SJCRH30 (cell line): ENCODE measurements around the gene MBP. TPM values are rescaled to one million over a fixed set of nuclear protein-coding genes. Genes with fewer than 3 reads are reported as not detected.

Source experiments
- DNase-seq, 2 experiments: peaks; one replicate each; pipeline ENCODE4 v3.0.0-alpha.2; 2015 to 2020
- H3K27ac ChIP-seq: fragments of 250-450 bp; sonication (Bioruptor Pico); 2 replicates; pipeline ENCODE4 v1.5.1; 2020; ENCODE audit warnings: mild to moderate bottlenecking, moderate library complexity
- H3K27me3 ChIP-seq: fragments of 250-450 bp; sonication (Bioruptor Pico); 2 replicates; pipeline ENCODE4 v1.5.1; 2020; ENCODE audit warnings: mild to moderate bottlenecking, moderate library complexity
- H3K36me3 ChIP-seq: fragments of 250-450 bp; sonication (Bioruptor Pico); 2 replicates; pipeline ENCODE4 v1.5.1; 2020; ENCODE audit warnings: mild to moderate bottlenecking, moderate library complexity
- H3K4me1 ChIP-seq: fragments of 250-450 bp; sonication (Bioruptor Pico); 2 replicates; pipeline ENCODE4 v1.5.1; 2020; ENCODE audit warnings: mild to moderate bottlenecking, moderate library complexity
- H3K4me3 ChIP-seq: fragments of 250-450 bp; sonication (Bioruptor Pico); 2 replicates; pipeline ENCODE4 v1.5.1; 2020; ENCODE audit warnings: mild to moderate bottlenecking, moderate library complexity
- H3K9me3 ChIP-seq: fragments of 250-450 bp; sonication (Bioruptor Pico); replicated peaks from 2 replicates; pipeline ENCODE4 v1.5.1; 2020; ENCODE audit warnings: mild to moderate bottlenecking, moderate library complexity
- total RNA-seq: library from RNA; depleted of rRNA; stranded (reverse); fragments of >200 nt; shearing (Covaris generic); gene quantifications from 2 replicates; pipeline ENCODE4 v1.2.3, GENCODE V29; 2014

MBP gene
- total RNA-seq, 1 experiment from 2014 or later: 0.20 TPM

DNA sequence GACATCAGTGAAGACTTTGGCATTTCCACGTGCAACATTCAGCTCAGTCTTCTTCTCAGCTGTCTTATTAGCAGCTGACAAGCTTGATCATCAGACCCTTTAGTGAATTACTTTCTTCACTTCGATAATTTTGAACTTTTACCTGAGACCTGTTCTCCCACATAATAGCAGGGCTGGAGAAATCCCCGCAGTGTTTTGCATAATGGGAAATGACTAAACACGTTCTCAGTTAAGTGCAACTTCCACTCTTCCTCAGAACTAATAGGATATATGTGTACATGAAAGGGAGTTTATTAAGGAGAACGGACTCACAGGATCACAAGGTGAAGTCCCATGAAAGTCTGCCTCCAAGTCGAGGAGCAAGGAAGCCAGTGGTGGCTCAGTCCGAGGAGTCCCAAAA is 28.8 kb upstream of the MBP start:
- Histone ChIP-seq H3K27me3 (no peaks in the 10 kb centered on the region), H3K4me3 (no peak overlapping the region), H3K36me3 (no peaks in the 10 kb centered on the region), H3K27ac (no peak overlapping the region), H3K9me3 (no peaks in the 10 kb centered on the region), H3K4me1 (no peaks in the 10 kb centered on the region)
- no peak for DNase-seq

DNA sequence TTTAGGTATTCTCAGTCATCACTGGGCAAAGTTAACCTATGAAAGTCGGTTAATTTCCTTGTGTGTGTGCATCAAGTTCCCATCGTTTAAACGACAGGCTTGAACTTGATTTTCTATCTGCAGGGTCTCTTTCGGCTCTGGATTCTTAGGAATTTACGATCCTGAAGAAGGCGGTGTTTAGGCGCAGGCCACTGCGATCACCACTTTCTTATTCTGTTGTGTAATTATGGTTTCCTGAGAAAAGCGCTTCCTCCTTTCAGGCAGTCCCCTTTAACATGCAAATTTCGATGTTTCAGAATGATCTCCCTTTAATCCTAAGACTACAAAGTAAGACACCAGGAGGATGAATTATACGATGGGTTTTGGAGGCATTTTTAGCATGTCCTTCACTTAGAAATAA is 27.9 kb upstream of the MBP start:
- Histone ChIP-seq H3K9me3 (no peaks in the 10 kb centered on the region), H3K4me1 (no peaks in the 10 kb centered on the region), H3K27me3 (no peaks in the 10 kb centered on the region), H3K4me3 (no peak overlapping the region), H3K27ac (no peak overlapping the region), H3K36me3 (no peaks in the 10 kb centered on the region)
- no peak for DNase-seq

DNA sequence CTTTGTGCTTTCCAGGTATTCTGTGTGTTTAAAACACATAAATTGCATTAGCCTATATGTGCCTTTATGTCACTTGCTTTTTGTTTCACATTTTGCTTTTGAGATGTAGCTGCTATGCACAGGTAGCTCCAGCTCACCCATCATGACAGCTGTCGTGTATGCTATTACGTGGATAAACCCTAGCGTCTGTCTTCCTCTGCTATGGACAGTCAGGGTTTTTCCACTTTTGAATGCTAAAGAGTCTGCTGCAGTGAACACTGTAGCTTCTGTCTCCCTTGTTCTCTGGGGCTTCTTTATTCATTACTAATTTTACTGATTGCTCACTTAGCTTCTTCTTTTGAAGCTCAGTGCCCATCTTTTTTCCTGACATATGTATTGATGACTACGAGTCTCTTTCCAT is 24.7 kb upstream of the MBP start:
- Histone ChIP-seq H3K36me3 (no peaks in the 10 kb centered on the region), H3K9me3 (no peaks in the 10 kb centered on the region), H3K27ac (no peak overlapping the region), H3K27me3 (no peaks in the 10 kb centered on the region), H3K4me3 (no peak overlapping the region), H3K4me1 (no peaks in the 10 kb centered on the region)
- no peak for DNase-seq

DNA sequence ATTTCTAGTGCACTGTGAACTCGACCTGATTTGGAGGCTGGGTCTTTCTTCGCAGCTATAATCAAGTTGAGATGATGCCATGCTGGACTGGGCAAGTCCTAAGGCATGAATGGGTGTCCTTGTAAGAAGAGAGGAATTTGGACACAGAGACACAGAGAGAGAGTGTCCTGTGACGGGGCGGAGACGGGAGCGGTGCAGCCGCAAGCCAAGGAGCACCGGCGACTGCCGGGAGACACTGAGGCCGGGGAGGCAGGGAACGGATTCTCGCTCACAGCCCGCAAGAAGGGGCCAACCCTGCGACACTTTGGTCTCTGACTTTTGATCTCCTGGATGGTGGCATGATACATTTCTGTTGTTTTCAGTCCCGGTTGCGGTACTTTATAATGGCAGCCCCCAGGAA is 22.4 kb upstream of the MBP start:
- Histone ChIP-seq H3K4me1 (no peaks in the 10 kb centered on the region), H3K36me3 (no peaks in the 10 kb centered on the region), H3K27ac (no peak overlapping the region), H3K27me3 (no peaks in the 10 kb centered on the region), H3K9me3 (no peaks in the 10 kb centered on the region), H3K4me3 (no peak overlapping the region)
- DNase-seq: no peak

DNA sequence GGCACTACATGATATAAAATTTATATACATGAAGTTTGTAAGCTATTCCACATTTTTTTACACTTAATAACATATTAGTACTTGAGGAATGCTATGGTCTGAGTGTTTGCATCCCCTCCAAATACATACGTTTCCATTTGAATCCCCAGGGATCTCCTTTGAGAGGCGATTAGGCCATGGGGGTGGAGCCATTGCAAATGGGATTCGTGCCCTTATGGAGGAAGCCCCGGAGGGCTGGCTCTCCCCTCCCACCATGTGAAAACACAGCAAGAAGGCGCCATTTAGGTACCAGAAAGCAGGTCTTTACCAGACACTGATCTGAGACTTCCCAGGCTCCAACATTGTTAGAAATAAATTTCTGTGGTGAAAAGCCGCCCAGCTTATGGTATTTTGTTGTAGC is 20.8 kb upstream of the MBP start:
- H3K27me3 ChIP-seq: no peaks in the 10 kb centered on the region
- no peak overlapping the region for H3K27ac ChIP-seq
- no peaks in the 10 kb centered on the region for H3K4me1 ChIP-seq
- no peak overlapping the region for H3K4me3 ChIP-seq
- DNase-seq: no peak
- H3K36me3 ChIP-seq: no peaks in the 10 kb centered on the region
- no peaks in the 10 kb centered on the region for H3K9me3 ChIP-seq

DNA sequence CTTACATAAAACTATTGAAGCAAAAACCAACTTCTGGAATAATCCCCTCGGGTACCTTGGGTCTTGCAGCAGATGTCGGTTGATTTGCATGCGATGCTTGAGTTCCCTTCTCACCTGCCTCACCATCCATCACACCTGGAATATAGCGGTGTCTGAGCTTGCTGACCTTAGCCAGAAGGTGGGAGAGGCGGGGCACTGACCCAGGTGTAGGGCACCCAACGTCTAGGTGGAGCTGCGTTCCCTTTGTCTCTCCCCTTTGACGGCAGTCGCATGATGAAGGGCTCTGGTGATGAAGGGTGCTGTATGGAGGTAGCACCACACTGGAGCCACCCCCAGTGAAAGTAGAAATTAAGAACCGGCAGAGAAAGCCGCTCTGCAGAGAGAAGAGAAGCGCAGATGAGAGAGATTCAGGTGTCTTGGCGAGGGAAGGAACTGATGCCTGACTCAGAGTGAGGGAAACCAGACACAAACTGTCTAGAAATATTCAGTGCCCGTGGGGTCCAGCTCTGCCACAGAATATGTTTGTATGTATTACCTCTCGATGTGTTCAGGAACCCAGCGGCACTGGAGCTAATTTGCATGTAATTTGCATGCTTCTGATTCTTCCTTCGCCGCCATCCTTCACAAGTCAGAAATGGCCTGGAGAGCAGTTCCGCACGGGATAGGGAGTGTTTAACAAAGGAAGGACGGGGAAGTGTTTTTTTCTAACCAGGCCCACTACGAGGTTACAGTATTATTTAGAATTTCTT is 19.4 kb upstream of the MBP start:
- Histone ChIP-seq H3K4me3 (no peak overlapping the region), H3K27me3 (no peaks in the 10 kb centered on the region), H3K36me3 (no peaks in the 10 kb centered on the region), H3K4me1 (no peaks in the 10 kb centered on the region), H3K9me3 (no peaks in the 10 kb centered on the region), H3K27ac (no peak overlapping the region)
- DNase-seq: no peak

DNA sequence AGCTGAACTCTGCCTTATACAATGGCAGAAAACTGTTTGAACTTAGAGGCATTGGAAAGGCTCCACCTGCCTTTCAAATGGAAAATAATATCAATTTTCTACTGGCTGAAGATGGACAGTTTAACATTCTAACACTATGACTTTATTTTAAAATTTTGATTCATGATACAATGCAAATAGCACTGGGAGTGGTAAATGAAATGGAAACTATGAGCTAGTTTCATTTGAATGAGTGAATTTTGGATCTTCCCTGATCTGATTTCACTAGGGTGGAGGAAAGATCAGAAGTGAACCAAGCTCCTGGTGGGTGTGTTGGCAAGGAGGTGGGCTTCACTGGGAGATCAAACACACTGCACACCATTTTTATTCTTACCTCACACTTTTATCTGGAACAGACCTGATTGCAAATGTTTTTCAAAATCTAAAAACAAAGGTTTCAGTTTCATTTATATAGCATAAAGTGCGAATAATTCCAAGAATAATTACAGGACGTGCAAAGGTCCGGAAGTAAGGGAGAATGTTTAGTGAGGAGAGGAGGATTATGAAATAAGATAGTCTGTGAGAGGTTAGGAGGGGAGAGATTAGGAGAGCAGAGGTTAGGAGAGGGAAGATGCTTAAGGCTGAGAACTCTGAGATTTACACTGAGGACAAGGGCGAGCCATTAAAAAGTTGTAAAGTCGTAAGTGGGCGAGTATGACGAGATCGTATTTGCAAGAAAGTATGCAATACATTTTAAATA is 18.6 kb upstream of the MBP start:
- Histone ChIP-seq H3K36me3 (no peaks in the 10 kb centered on the region), H3K27me3 (no peaks in the 10 kb centered on the region), H3K9me3 (no peaks in the 10 kb centered on the region), H3K27ac (no peak overlapping the region), H3K4me3 (no peak overlapping the region), H3K4me1 (no peaks in the 10 kb centered on the region)
- DNase-seq: no peak

DNA sequence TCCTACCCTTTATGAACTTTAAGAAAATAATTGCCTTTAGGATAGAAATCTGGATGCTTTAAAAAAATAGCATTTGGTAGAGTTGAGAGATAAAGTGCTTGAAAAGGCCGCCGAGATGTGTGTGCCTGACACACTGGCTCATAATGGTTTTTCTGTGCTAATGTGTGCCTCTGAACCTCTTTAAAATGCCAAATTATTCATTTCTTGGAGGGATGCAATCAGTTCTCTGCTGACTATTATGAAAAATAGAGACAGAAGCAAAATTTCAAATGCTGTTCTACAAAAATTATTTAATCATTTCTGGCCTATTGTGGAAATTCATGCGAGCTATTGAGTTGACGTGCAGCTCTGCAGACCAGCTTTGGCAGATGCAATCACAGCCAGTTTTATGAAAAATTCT is 18.0 kb upstream of the MBP start:
- H3K4me1 ChIP-seq: no peaks in the 10 kb centered on the region
- DNase-seq: no peak
- H3K36me3 ChIP-seq: no peaks in the 10 kb centered on the region
- H3K4me3 ChIP-seq: no peak overlapping the region
- H3K9me3 ChIP-seq: no peaks in the 10 kb centered on the region
- H3K27me3 ChIP-seq: no peaks in the 10 kb centered on the region
- no peak overlapping the region for H3K27ac ChIP-seq

DNA sequence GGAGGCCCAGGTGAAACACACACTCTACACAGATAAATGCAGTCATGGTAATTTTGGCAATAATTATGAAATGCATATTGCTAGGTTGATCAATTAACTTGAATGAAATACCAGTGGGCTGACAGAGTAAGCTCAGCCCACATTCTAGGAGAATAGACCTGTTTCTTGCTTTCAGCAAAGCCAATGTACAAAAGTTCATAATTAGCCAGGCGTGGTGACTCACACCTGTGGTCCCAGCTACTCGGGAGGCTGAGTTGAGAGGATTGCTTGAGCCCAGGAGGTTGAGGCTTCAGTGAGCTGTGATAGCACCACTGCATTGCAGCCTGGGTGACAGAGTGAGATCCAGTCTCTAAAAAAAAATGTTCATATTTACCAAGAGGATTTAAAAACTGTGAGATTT is 15.7 kb upstream of the MBP start:
- Histone ChIP-seq H3K27ac (no peak overlapping the region), H3K9me3 (no peaks in the 10 kb centered on the region), H3K36me3 (no peaks in the 10 kb centered on the region), H3K4me1 (no peaks in the 10 kb centered on the region), H3K4me3 (no peak overlapping the region), H3K27me3 (no peaks in the 10 kb centered on the region)
- no peak for DNase-seq

DNA sequence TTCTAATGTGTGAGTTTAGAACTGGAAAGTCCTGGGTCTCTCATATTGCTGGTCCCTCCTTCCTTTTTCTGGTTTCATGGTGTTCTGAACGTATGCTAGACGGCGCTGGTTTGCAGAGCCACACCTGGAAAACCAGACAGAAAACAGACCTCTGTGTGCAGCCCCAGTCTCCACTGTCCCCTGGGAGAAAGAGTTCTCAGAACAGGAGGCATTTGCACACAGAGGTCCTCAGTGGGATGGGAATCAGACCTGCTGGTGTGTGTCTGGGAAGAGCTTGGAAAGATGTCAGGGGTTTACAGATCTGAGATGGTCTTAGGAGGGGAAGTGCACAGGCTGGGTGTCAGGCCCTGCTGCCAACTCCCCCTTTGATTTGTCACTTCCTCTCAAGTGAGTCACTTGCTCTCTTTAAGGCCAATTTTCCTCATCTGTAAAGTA is 14.9 kb upstream of the MBP start:
- no peak for DNase-seq
- no peak overlapping the region for H3K4me3 ChIP-seq
- H3K36me3 ChIP-seq: no peaks in the 10 kb centered on the region

DNA sequence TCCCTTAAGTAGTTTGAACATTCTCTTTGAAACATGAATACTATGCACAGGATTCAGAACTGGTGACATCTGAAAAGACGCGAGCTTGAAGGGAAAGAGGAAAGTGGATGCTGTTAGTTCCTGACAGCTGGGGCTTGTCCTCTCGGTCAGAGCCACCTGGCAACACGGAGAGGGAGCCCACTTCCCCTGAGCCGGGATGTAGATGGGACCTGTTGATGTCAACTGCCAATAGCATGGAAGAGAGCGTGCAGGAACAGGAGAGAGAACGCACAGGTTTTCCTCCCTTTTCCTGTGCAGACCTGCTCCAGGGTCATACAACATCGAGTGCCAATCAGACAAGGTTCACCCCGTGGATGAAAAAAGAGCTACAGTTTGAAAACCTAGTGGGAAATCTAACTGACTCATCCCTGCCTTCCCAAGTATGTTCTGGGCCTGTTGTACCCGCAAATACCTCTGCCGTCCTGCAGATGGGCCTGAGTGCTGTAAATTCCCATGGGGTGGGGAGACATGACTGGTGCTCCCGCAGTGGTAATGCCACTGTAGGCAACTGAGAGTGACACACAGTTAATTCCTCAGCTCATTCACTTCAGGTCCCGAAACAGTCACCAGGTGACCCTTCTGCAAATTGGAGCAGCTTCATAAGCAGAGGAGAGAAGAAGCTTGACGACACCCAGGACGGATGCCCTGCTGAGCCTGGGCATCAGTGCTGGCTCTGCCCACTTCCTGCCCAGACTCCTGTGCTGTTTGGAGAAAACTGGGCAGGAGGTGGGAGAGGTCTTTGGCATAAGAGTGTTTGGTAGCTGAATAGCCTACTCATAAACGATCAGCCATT is 13.9 kb upstream of the MBP start:
- H3K9me3 ChIP-seq: no peaks in the 10 kb centered on the region
- DNase-seq: no peak
- no peak overlapping the region for H3K27ac ChIP-seq
- H3K36me3 ChIP-seq: no peaks in the 10 kb centered on the region
- H3K4me3 ChIP-seq: no peak overlapping the region
- no peaks in the 10 kb centered on the region for H3K27me3 ChIP-seq
- H3K4me1 ChIP-seq: no peaks in the 10 kb centered on the region

More for the DNA sequence above, 14.9 kb upstream of the MBP start:
- H3K27me3 ChIP-seq: no peaks in the 10 kb centered on the region
- H3K27ac ChIP-seq: no peak overlapping the region
- H3K4me1 ChIP-seq: no peaks in the 10 kb centered on the region
- no peaks in the 10 kb centered on the region for H3K9me3 ChIP-seq

DNA sequence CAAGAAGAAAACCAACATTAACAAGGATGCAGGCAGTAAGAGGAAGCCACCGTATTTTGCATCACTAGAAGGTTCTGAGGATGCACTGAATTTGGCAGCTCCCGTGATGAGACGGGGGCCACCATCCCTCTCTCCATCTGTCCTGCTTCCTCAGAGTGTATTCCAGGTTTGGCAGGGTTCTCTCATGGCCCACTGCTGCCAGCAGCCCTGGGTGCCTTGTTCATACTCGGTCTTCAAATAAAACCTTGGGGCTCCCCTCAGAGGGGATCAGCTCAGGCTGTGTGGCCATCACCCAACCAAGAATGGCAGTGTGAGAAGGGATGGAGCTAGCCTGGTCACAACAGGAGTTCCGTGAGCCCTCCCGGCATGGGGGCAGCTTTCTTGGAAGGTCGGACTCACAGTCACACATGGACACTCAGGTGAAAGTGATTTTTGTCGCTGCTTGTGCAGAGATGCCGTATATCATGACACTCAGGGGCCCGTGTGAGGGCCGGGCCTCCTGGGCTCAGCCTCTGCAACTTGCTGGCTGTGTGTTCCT is 12.8 kb upstream of the MBP start:
- H3K9me3 ChIP-seq: no peaks in the 10 kb centered on the region
- no peaks in the 10 kb centered on the region for H3K36me3 ChIP-seq
- DNase-seq: no peak
- H3K4me1 ChIP-seq: no peaks in the 10 kb centered on the region
- H3K27me3 ChIP-seq: no peaks in the 10 kb centered on the region
- no peak overlapping the region for H3K27ac ChIP-seq
- H3K4me3 ChIP-seq: no peak overlapping the region

DNA sequence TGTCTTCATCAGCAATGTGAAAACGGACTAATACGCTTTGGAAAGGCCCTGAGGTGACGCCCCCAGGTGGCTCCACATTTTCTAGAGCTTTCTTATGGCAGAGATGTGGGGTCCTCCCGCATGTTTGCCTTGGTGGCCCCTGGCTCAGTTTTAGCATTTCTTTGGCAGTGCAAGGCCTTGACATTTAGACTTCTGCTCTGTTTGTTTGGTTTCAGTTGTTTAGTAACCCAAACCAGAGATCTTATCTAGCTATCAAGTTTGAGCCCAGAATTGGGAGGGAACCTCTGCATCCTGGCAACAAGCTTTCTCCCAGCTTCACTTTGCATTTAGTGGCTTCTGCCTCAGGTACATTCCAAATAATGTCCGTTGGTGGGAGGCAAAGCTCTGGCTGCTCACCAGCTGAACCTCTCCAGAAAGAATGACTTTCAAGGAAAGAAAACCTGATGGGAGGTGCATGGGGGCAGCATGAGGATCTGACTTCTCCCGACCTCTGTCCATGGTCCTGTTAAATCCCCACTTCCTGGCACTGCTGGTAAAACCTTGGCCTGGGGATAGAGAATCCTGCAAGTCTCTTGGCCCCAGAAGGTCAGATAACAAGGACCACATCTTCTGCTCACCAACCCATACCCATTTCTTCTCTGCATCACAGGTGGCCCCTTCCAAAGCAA is 12.0 kb upstream of the MBP start:
- no peak overlapping the region for H3K4me3 ChIP-seq

DNA sequence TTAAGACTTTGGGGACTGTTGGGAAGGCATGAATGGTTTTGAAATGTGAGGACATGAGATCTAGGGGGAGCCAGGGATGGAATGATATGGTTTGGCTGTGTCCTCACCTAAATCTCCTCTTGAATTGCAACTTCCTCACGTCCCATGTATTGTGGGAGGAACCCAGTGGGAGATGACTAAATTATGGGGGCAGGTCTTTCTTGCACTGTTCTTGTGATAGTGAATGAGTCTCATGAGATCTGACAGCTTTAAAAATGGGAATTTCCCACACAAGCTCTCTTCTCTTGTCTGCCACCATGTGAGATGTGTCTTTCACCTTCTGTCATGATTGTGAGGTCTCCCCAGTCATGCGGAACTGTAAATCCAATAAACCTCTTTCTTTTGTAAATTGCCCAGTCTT is 11.5 kb upstream of the MBP start:
- Histone ChIP-seq H3K36me3 (no peaks in the 10 kb centered on the region), H3K4me1 (no peaks in the 10 kb centered on the region), H3K9me3 (no peaks in the 10 kb centered on the region), H3K4me3 (no peak overlapping the region), H3K27ac (no peak overlapping the region), H3K27me3 (no peaks in the 10 kb centered on the region)
- DNase-seq: no peak

More for the DNA sequence above, 12.0 kb upstream of the MBP start:
- DNase-seq: no peak
- H3K9me3 ChIP-seq: no peaks in the 10 kb centered on the region
- no peaks in the 10 kb centered on the region for H3K4me1 ChIP-seq
- no peaks in the 10 kb centered on the region for H3K36me3 ChIP-seq
- H3K27me3 ChIP-seq: no peaks in the 10 kb centered on the region
- H3K27ac ChIP-seq: no peak overlapping the region
